Right renal cortex interstitium (tissue), 3 donors: ENCODE measurements around the gene SERAC1. TPM values are rescaled to one million over a fixed set of nuclear protein-coding genes. Genes with fewer than 3 reads are reported as not detected.
"Not testable (repeated sequence)": the region's sequence is repeated elsewhere in the genome, so short reads cannot be mapped to it uniquely, and the experiment has no call there.

Experiments used
- DNase-seq, 3 donors: peaks; one replicate each; pipeline ENCODE4 v3.0.0-alpha.2; 2013; ENCODE audit warnings: low read depth in 3 of 3, low spot score in 2 of 3
- polyA plus RNA-seq, 3 donors: library from polyadenylated mRNA; unstranded; fragments of 120-200 nt; gene quantifications; one replicate each; pipeline ENCODE4 v1.2.1, GENCODE V29; 2013; ENCODE audit not compliant: insufficient read length in 3 of 3

The SERAC1 gene
- polyA plus RNA-seq, 3 donors: 12.7 to 18.5 (median 13.9) TPM

GRCh38 chr6:158175111-158175510 lies 7.0 kb upstream of the SERAC1 start:
- no peak for DNase-seq

GRCh38 chr6:158174514-158174913 lies 6.5 kb upstream of the SERAC1 start:
- DNase-seq: no peak

DNA sequence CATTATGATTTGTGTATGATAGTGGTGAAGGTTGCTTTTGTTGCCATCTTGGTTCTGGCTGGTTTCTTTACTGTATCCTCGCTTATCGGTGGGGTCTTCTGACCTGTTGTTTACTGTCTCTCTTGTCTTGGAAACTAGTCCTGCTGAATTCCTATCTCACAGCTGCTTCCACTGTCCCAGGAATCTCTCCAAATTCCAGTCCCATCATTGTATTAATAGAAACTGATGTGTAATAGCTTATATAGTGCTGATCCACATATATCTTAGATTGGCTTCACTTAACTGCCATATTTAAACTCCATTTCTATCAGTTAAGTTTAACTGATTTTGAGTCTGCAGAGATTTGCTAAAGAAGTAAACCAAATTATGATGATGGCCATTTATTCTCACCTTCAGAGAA lies 6.0 kb upstream of the SERAC1 start:
- DNase-seq: no peak

GRCh38 chr6:158172001-158172400 lies 3.9 kb upstream of the SERAC1 start:
- no peak for DNase-seq

GRCh38 chr6:158170656-158171081 lies 2.6 kb upstream of the SERAC1 start:
- no peak for DNase-seq

DNA sequence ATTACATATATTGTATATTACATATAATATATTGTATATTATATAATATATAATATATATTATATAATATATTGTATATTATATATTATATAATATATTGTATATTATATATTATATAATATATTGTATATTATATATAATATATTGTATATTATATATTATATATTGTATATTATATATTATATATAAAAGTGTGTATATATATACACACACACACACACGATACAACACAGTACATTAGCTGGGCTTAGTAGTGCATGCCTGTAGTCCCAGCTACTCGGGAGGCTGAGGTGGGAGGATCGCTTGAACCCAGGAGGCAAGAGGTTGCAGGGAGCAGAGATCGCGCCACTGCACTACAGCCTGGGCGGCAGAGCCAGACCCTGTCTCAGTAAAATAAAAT lies 1.6 kb upstream of the SERAC1 start:
- DNase-seq: not testable (repeated sequence)

DNA sequence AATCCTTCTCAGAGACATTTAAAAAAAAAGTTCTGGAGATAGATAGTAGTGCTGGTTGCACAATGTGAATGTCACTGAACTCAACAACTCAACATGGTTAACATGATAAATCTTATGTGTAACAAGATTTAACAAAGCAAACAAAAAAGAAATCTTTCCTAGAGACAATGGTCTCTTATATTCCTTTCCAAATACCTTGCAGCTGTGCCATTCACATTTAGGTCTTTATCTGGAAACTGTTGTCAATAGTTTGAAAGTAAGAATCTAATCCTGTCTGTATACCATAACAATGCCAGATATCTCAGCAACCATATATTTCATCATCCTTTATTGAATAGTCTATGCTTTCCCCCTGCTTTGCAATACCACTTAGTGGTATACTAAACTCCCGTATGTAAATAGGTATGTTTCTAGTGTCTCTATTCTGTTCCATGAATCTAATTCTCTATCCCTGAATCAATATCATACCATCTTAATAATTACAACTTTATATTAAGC lies 2.1 kb downstream of the SERAC1 start:
- DNase-seq: no peak

GRCh38 chr6:158164579-158165170 lies 3.4 kb downstream of the SERAC1 start:
- DNase-seq: no peak

DNA sequence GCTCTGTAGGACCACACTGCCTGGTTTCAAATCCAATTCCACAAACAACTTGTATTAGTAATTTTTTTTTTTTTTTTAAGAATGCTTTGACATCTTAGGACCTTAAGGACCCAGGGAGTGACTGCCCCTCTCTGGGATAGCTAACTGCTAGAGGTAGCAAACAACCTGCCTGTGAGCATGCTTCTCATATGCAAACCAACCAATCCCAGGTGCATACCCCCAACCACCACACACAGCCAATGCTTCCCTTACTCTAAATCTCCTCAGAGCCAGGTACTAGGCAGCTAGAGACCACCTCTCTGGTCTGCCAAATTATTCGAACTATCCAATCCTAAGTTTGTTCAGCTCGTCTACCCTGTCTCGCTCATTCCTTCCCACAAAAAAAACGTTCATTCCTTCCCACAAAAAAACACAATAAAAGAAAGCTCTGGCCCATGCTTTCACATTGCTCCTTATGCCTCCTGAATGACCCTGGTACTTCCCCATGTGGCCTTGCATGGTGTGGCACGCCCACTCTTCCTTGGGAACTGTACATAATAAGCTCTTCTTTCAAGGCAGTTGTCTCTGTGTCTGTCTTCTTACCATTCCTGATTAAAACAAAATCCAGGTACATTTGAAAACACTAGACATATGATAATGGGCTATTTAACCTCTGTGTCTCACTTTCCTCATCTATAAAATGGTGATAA lies 6.4 kb downstream of the SERAC1 start:
- no peak for DNase-seq

DNA sequence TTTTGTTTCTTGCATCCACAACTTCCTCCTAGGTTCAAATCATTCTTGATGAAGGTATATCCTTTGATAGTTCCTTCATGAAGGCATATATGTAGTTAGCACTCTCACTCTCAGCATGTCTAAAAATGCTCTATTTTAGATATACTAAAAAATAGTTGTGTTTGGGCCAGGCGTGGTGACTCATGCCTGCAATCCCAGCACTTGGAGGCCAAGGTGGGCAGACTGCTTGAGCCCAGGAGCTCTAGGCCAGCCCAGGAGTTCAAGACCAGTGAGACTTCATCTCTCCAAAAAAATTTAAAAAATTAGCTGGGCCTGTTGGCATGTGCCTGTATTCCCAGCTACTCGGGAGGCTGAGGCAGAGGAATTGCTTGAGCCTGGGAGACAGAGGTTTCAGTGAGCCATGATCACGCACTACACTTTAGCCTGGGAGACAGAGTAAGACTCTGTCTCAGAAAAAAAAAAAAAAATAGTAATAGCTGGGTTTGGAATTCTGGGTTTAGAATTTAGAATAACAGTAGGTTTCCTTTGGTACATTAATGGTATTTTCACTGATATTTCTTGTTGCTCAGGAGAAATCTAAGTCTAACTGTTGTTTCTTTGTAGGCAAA lies 7.0 kb downstream of the SERAC1 start:
- no peak for DNase-seq

GRCh38 chr6:158158748-158159147 lies 9.3 kb downstream of the SERAC1 start:
- DNase-seq: no peak

GRCh38 chr6:158158123-158158522 lies 9.9 kb downstream of the SERAC1 start:
- no peak for DNase-seq

- DNase-seq: no peak
These were observed 10.8 kb downstream of the SERAC1 start for GRCh38 chr6:158157064-158157764.

GRCh38 chr6:158154816-158155215 lies 13.2 kb downstream of the SERAC1 start:
- no peak for DNase-seq

DNA sequence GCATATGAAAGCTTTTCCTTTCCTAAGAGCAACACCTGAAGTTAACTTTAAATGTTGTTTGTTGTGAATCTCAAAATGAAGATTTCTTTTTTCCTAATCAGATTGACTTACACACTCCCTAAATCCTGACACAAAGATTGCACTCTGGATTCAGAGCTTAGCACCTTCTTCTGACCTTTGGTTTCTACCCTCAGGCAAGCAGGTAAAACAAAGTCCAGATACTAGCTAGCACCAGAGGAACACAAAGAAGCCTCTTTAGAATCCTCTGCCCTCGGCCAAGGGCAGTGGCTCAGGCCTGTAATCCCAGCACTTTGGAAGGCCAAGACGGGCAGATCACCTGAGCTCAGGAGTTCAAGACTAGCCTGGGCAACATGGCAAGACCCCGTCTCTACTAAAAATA lies 14.5 kb downstream of the SERAC1 start:
- DNase-seq: no peak

DNA sequence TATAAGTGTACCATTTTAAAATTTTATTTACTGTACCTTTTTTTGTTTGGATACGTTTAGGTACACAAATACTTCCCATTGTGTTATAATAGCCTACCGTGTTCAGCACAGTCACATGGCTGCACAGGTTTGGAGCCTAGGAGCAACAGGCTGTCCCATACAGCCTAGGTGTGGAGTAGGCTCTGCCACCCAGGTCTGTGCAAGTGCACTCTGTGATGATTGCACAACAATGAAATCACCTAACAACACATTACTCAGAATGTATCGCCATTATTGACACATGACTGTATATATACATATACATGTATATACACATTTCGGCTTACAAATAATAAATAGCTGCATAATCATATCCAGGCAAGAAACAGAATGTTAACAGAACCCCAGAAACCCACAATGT lies 15.4 kb downstream of the SERAC1 start:
- no peak for DNase-seq

- not testable (repeated sequence) for DNase-seq
These were observed 16.0 kb downstream of the SERAC1 start for GRCh38 chr6:158152025-158152424.

- no peak for DNase-seq
These were observed 17.4 kb downstream of the SERAC1 start for GRCh38 chr6:158150701-158151100.

DNA sequence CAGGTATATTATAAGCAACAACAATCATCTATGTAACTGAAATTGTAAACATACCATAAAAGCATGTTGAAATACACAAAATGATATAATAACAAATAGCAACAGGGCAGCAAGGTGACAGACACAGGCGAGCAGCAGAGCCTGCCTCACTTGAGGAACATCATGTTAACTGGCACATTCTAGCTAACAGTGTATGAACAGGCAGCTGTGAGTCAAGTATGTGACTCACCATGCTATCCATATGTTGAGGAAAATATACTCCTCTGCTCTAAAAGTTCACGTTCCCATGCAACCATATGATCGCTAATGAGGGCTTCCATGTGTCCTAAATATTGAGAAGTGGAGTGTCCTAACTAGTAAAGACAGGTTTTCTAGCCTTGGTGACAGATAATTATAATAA lies 18.4 kb downstream of the SERAC1 start:
- DNase-seq: no peak

- DNase-seq: no peak
These were observed 24.4 kb downstream of the SERAC1 start for GRCh38 chr6:158143700-158144099.

DNA sequence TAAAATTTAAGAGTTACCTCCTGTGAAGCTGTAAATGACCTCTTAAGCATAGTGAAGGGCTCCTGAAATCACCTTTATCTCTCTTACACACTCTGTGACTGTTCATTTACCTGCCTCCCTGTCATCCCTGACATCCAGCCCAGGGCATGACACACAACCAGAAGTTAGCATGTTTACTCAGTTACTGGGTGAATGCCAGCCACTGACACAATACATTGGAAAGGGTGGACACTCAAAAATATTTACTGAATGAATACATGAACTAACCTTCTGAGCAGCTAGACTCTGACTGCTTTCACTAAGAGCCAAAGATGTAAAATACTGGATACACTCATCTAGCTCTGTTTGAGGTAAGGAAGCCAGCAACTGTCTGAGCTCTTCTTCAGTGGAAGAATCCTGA lies 25.3 kb downstream of the SERAC1 start:
- DNase-seq: no peak
